Spleen (tissue), 7 donors: ENCODE data around the gene ZNF618.

ENCODE experiments used
- CTCF ChIP-seq, 11 experiments: fragments of 200-600 bp in 7 of 11; fragments of 450-650 bp in 4 of 11; sonication (generic) in 4 of 11; IDR thresholded peaks in 8 of 11; conservative IDR thresholded peaks in 3 of 11; 1 replicate in 7 of 11; 2 replicates in 4 of 11; pipeline versions ENCODE4 v1.4.0 to v1.8.0; 2016 to 2021; ENCODE audit warnings: antibody characterized with exemption in 11 of 11, inconsistent platforms in 4 of 11, mild to moderate bottlenecking in 1 of 11
- POLR2A ChIP-seq, 3 donors: fragments of 450-650 bp; IDR thresholded peaks; one replicate each; pipeline ENCODE4 v1.5.1; 2017; ENCODE audit warnings: antibody characterized with exemption in 3 of 3, mild to moderate bottlenecking in 1 of 3
- POLR2AphosphoS5 ChIP-seq, 3 donors: sonication (generic); formaldehyde crosslinking; IDR thresholded peaks; one replicate each; pipeline ENCODE4 v1.5.1; 2017; ENCODE audit warnings: antibody characterized with exemption in 3 of 3
- donor health status: DM: no; HTN: no; CAD: no; lungs with moderate emphysema.
- donor health status: DM: no; HTN: no; CAD: no.
- donor health status: DM: no; HTN: no; CAD: no.

- TF ChIP-seq POLR2A (IDR thresholded peaks at IDR 0.05) (no peak), CTCF (IDR thresholded peaks at IDR 0.05 in 8 of 11, conservative IDR thresholded peaks at IDR 0.05 in 3 of 11) (no peak), POLR2AphosphoS5 (IDR thresholded peaks at IDR 0.05) (no peak)
Measured at GRCh38 chr9:114056527-114056926, 180.4 kb downstream of the ZNF618 start.
